Heart left ventricle (tissue), 16 donors: ENCODE data around the gene MRPS33. TPM values are rescaled to one million over a fixed set of nuclear protein-coding genes. Genes with fewer than 3 reads are reported as not detected.

Source experiments
- ATAC-seq, 4 donors: fragments of 200-7000 bp; cut with Tn5 transposase; one replicate each; pipeline ENCODE4 v1.9.1; 2020 to 2022; ENCODE audit warnings: moderate library complexity in 4 of 4, mild to moderate bottlenecking in 3 of 4, moderate number of reproducible peaks in 1 of 4
- DNase-seq, 5 donors: peaks; one replicate each; pipeline ENCODE4 v3.0.0-alpha.2; 2020
- H3K27ac ChIP-seq, 12 donors: fragments of 200-600 bp; sonication (generic) in 4 of 12; one replicate each; pipeline versions ENCODE4 v1.5.0 to v1.8.0; 2016 to 2022; ENCODE audit warnings: mild to moderate bottlenecking in 2 of 12
- H3K27me3 ChIP-seq, 9 donors: fragments of 200-600 bp; sonication (generic) in 2 of 9; one replicate each; pipeline versions ENCODE4 v1.5.1 to v1.8.0; 2016 to 2022; ENCODE audit warnings: mild to moderate bottlenecking in 3 of 9
- H3K36me3 ChIP-seq, 9 donors: fragments of 200-600 bp; sonication (generic) in 2 of 9; one replicate each; pipeline versions ENCODE4 v1.5.0 to v1.8.0; 2018 to 2022; ENCODE audit warnings: mild to moderate bottlenecking in 2 of 9
- H3K4me1 ChIP-seq, 12 donors: fragments of 200-600 bp; sonication (generic) in 4 of 12; one replicate each; pipeline versions ENCODE4 v1.5.0 to v1.8.0; 2016 to 2022; ENCODE audit warnings: mild to moderate bottlenecking in 3 of 12
- H3K4me3 ChIP-seq, 12 donors: fragments of 200-600 bp; sonication (generic) in 4 of 12; one replicate each; pipeline versions ENCODE4 v1.5.0 to v1.8.0; 2017 to 2022; ENCODE audit warnings: mild to moderate bottlenecking in 9 of 12, moderate library complexity in 4 of 12
- H3K9me3 ChIP-seq, 12 donors: fragments of 200-600 bp; sonication (generic) in 4 of 12; one replicate each; pipeline versions ENCODE4 v1.5.0 to v1.8.0; 2016 to 2022; ENCODE audit warnings: mild to moderate bottlenecking in 1 of 12
- POLR2A ChIP-seq, 2 donors: fragments of 450-650 bp; IDR thresholded peaks; one replicate each; pipeline ENCODE4 v1.6.1; 2017; ENCODE audit warnings: antibody characterized with exemption in 2 of 2, mild to moderate bottlenecking in 2 of 2, moderate library complexity in 2 of 2
- WGBS, 4 donors: extraction: QIAGEN DNeasy Blood & Tissue Kit in 2 of 4; methylation state at CpG; one replicate each; pipeline versions ENCODE4 v1.1.5 to v1.1.7; 2013 to 2018; 5-methylcytosine and 5-hydroxymethylcytosine counted together
- intact Hi-C, 10 donors: fragments of 100-400 bp; cut with DNase I; formaldehyde crosslinking; loops; one replicate each; pipeline versions ENCODE4 v1.11.1 to v1.14.2; 2022
- polyA plus RNA-seq, 2 donors: library from polyadenylated mRNA; stranded (reverse); fragments of 200-250 nt; gene quantifications; one replicate each; pipeline ENCODE4 v1.2.3, GENCODE V29; 2013
- total RNA-seq, 9 donors: library from RNA; depleted of rRNA in 2 of 9; stranded (reverse); fragments of >200 nt in 2 of 9; fragmentation: NEBNext Ultra II Directional in 3 of 9; extraction: Animal tissue kit (Norgen Biotek cat#: 25700) in 3 of 9; gene quantifications; one replicate each; pipeline versions ENCODE4 v1.1.0 to v1.2.4, GENCODE V29; 2016 to 2023
- TF ChIP-seq, protein P1 (sequence below), 12 donors: fragments of 200-600 bp; sonication (generic) in 4 of 12; IDR thresholded peaks; one replicate each; pipeline versions ENCODE4 v1.5.0 to v1.8.0; 2018 to 2022; ENCODE audit warnings: antibody characterized with exemption in 12 of 12, mild to moderate bottlenecking in 5 of 12
- donor health status: ischemic (EF 13 %, LVEDD 7.1; RV severe dilation, severe dysfunction).
- donor health status: healthy with polysubstance abuse.
- donor health status: DM: no; HTN: yes; CAD: no.
- donor health status: DM: no; HTN: no; CAD: no.
- donor health status: ischemic (EF 25% LVEDD 6.9; RV normal size, moderate dysfunction).
- donor health status: ischemic (EF 25% LVEDD 5.7; RV mildly dilated, moderate dysfunction).
- donor health status: healthy.
- donor health status: DM: yes; HTN: yes; CAD: no.
- donor health status: ischemic (EF 35%, LVEDD 5.7; RV mildly dilated, moderate dysfunction).
- donor health status: nonischemic (EF 11% LVEDD 7.7; RV severe dilation, severe dysfunction).
- donor health status: DM: yes; HTN: yes; CAD: no.
- donor health status: PGD.
- donor health status: ischemic (EF 29% LVEDD 5.4; RV normal size, mild dysfunction).
- donor health status: nonischemic (EF 23%, LVEDD 6.1; RV moderate dilation, normal function).

The MRPS33 gene
- total and polyA plus RNA-seq, 11 donors = 43.7 to 146 (median 105) TPM

- intact Hi-C loops = loop anchor here in 9 of 10 donors (1.0 to 10.0 kb wide), 15 partner anchors 87 to 643 kb away; partner anchors contain the start of genes ADCK2 (in 5 of the 9), BRAF (in 5 of the 9) and NDUFB2 (in 1 of the 9)
- DNase-seq (peak in 4 of 5 donors; percentile 30 to 40 (median 37)), ATAC-seq (peak in 2 of 4 donors; percentile 24 to 35)
- H3K4me1 ChIP-seq = peaks cover 0 to 19% (median 12%) of the 10 kb centered on the region in 12 donors
- WGBS, 4 donors = 18 to 29% (median 28%) methylated on average over 3 of the region's 3 CpGs
- no peak overlapping the region for H3K27ac ChIP-seq
- peaks cover 0 to 4% (median 0%) of the 10 kb centered on the region in 12 donors for H3K9me3 ChIP-seq
- H3K36me3 ChIP-seq = peaks cover 0 to 34% (median 30%) of the 10 kb centered on the region in 9 donors
- H3K4me3 ChIP-seq = no peak overlapping the region
- no peaks in the 10 kb centered on the region for H3K27me3 ChIP-seq
- TF ChIP-seq POLR2A (IDR thresholded peaks at IDR 0.05) = no peak
- TF ChIP-seq, protein P1, sequence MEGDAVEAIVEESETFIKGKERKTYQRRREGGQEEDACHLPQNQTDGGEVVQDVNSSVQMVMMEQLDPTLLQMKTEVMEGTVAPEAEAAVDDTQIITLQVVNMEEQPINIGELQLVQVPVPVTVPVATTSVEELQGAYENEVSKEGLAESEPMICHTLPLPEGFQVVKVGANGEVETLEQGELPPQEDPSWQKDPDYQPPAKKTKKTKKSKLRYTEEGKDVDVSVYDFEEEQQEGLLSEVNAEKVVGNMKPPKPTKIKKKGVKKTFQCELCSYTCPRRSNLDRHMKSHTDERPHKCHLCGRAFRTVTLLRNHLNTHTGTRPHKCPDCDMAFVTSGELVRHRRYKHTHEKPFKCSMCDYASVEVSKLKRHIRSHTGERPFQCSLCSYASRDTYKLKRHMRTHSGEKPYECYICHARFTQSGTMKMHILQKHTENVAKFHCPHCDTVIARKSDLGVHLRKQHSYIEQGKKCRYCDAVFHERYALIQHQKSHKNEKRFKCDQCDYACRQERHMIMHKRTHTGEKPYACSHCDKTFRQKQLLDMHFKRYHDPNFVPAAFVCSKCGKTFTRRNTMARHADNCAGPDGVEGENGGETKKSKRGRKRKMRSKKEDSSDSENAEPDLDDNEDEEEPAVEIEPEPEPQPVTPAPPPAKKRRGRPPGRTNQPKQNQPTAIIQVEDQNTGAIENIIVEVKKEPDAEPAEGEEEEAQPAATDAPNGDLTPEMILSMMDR (IDR thresholded peaks at IDR 0.05) = peak; percentile 15 to 64 (median 48)
Observed at GRCh38 chr7:141012044-141012685, 2.6 kb downstream of the MRPS33 start.

GRCh38 chr7:141011443-141011842 lies 3.3 kb downstream of the MRPS33 start:
- H3K9me3 ChIP-seq = peaks cover 0 to 3% (median 0%) of the 10 kb centered on the region in 12 donors
- intact Hi-C loops = loop anchor here in 9 of 10 donors (2.0 to 10.0 kb wide), 14 partner anchors 87 to 643 kb away; partner anchors contain the start of genes ADCK2 (in 5 of the 9), BRAF (in 4 of the 9) and NDUFB2 (in 1 of the 9)
- no peaks in the 10 kb centered on the region for H3K27me3 ChIP-seq
- no peak for DNase-seq
- H3K27ac ChIP-seq = no peak overlapping the region
- 69 to 82% (median 77%) methylated on average over 4 of the region's 4 CpGs for WGBS, 4 donors
- no peak overlapping the region for H3K4me3 ChIP-seq
- H3K36me3 ChIP-seq = peaks cover 0 to 41% (median 37%) of the 10 kb centered on the region in 9 donors
- no peak for ATAC-seq
- no peak for TF ChIP-seq POLR2A (IDR thresholded peaks at IDR 0.05)
- TF ChIP-seq, protein P1 (IDR thresholded peaks at IDR 0.05) = no peak
- H3K4me1 ChIP-seq = peaks cover 0 to 19% (median 12%) of the 10 kb centered on the region in 12 donors

DNA sequence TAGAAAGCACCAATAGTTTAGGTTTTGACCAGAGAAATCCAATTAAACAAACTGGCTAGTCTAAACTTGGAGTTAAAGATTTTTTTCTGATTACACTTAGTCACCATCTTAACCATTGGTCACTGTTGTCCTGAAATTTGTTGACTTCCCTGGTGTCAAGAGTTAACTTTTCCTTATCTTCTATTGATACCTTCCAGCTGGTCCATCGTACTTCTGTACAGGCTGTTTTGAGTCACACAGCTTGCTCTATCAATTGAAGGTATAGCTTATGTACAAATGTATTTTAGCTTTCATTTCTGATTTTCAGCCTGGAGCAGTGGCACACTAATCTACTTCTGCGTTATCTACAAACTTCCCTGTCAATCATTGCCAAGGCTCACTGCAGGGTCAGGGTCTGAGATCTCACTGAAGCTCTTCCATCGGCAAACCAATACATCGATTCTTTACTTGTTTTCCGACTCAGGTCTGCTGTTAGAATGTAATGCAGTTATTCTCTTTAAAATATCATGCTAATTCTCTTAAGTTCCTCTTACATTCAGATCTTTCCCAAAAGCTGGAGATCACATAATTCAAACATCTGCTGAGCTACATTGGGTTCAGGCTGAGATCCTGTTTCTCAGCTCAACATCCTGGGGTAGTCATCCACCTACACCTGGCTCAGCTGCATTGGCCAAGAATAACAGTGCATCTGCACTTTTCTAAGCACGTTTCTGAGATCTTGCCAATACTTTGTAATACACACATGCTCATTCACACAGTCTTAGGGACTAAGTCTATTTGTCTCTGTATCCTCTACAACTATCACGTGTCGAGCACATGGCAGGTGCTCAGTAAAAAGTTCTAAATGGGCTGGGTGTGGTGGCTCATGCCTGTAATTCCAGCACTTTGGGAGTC lies 11.3 kb downstream of the MRPS33 start:
- no peak for DNase-seq
- H3K27ac ChIP-seq = no peak overlapping the region

More for the DNA sequence above, 11.3 kb downstream of the MRPS33 start:
- no peaks in the 10 kb centered on the region for H3K4me1 ChIP-seq
- no peak overlapping the region for H3K4me3 ChIP-seq
- no peak for ATAC-seq
- peaks cover 0 to 35% (median 31%) of the 10 kb centered on the region in 9 donors for H3K36me3 ChIP-seq
- intact Hi-C loops = no loop called here
- H3K27me3 ChIP-seq = peaks cover 0 to 3% (median 0%) of the 10 kb centered on the region in 9 donors
- TF ChIP-seq, protein P1 (IDR thresholded peaks at IDR 0.05) = no peak
- TF ChIP-seq POLR2A (IDR thresholded peaks at IDR 0.05) = no peak
- 71 to 74% (median 72%) methylated on average over 8 of the region's 8 CpGs for WGBS, 4 donors
- no peaks in the 10 kb centered on the region for H3K9me3 ChIP-seq
